Prostate gland (tissue), 2 donors: ENCODE results near the gene LDB2. TPM values are rescaled to one million over a fixed set of nuclear protein-coding genes. Genes with fewer than 3 reads are reported as not detected.

Experiments used
- DNase-seq: peaks from one replicate; pipeline ENCODE4 v3.0.0-alpha.2; 2019; ENCODE audit warnings: low spot score
- H3K27ac ChIP-seq, 2 donors: fragments of 200-600 bp; sonication (generic); 2 replicates each; pipeline ENCODE4 v1.5.1; 2017 to 2019
- H3K27me3 ChIP-seq: fragments of 200-600 bp; sonication (generic); replicated peaks from 2 replicates; pipeline ENCODE4 v1.5.1; 2019; ENCODE audit not compliant: insufficient read depth
- H3K36me3 ChIP-seq, 2 donors: fragments of 200-600 bp; sonication (generic); 1 replicate in 1 of 2; 2 replicates in 1 of 2; pipeline versions ENCODE4 v1.5.1 to v1.8.1; 2017 to 2019
- H3K4me1 ChIP-seq: fragments of 200-600 bp; sonication (generic); replicated peaks from 2 replicates; pipeline ENCODE4 v1.5.1; 2019
- H3K4me3 ChIP-seq, 2 donors: fragments of 200-600 bp; sonication (generic); 2 replicates each; pipeline ENCODE4 v1.5.1; 2017 to 2019
- H3K9me3 ChIP-seq: fragments of 200-600 bp; sonication (generic); 2 replicates; pipeline ENCODE4 v1.5.1; 2017
- CTCF ChIP-seq, 4 experiments: fragments of 200-600 bp in 2 of 4; fragments of 450-650 bp in 2 of 4; sonication (generic) in 2 of 4; IDR thresholded peaks; 1 replicate in 3 of 4; 2 replicates in 1 of 4; pipeline ENCODE4 v1.5.1; 2016 to 2019; ENCODE audit warnings: antibody characterized with exemption in 4 of 4, mild to moderate bottlenecking in 2 of 4, moderate library complexity in 2 of 4
- POLR2A ChIP-seq: fragments of 450-650 bp; IDR thresholded peaks from one replicate; pipeline ENCODE4 v1.6.1; 2016; ENCODE audit warnings: antibody characterized with exemption, mild to moderate bottlenecking
- POLR2AphosphoS5 ChIP-seq: sonication (generic); formaldehyde crosslinking; IDR thresholded peaks from one replicate; pipeline ENCODE4 v1.6.1; 2017; ENCODE audit warnings: antibody characterized with exemption
- WGBS: methylation state at CpG from one replicate; pipeline ENCODE4 v1.1.5; 2018; 5-methylcytosine and 5-hydroxymethylcytosine counted together
- intact Hi-C: fragments of 100-400 bp; cut with DNase I; formaldehyde crosslinking; loops from one replicate; pipeline ENCODE4 v1.14.2; 2022
- total RNA-seq, 2 donors: library from RNA; depleted of rRNA; stranded (reverse); fragments of >200 nt; gene quantifications; one replicate each; pipeline ENCODE4 v1.1.0, GENCODE V29; 2016

LDB2 gene
- total RNA-seq, 2 donors from 2014 or later = 6.0 to 37.7 TPM

- H3K36me3 ChIP-seq = no peaks in the 10 kb centered on the region
- no peak for DNase-seq
- H3K27ac ChIP-seq = no peak overlapping the region
- WGBS = 81% methylated on average over 8 of the region's 8 CpGs
- intact Hi-C loops = loop anchor here (10.0 kb wide), 1 partner anchor 534 kb away; no protein-coding TSS in a partner anchor
- TF ChIP-seq POLR2A (no peak), CTCF (IDR thresholded peaks at IDR 0.05) (no peak), POLR2AphosphoS5 (no peak)
- no peaks in the 10 kb centered on the region for H3K27me3 ChIP-seq
- H3K4me3 ChIP-seq = no peak overlapping the region
- H3K9me3 ChIP-seq = no peaks in the 10 kb centered on the region
- H3K4me1 ChIP-seq = no peaks in the 10 kb centered on the region
These were observed 107.9 kb downstream of the LDB2 start for GRCh38 chr4:16790508-16790907.

GRCh38 chr4:16788868-16789267, 109.6 kb downstream of the LDB2 start:
- no peaks in the 10 kb centered on the region for H3K27me3 ChIP-seq
- no peaks in the 10 kb centered on the region for H3K9me3 ChIP-seq
- H3K4me1 ChIP-seq = no peaks in the 10 kb centered on the region
- no peak for DNase-seq
- 51% methylated on average over 3 of the region's 3 CpGs for WGBS
- intact Hi-C loops = no loop called here
- H3K36me3 ChIP-seq = no peaks in the 10 kb centered on the region
- TF ChIP-seq CTCF (IDR thresholded peaks at IDR 0.05) (no peak), POLR2AphosphoS5 (no peak)
- H3K27ac ChIP-seq = no peak overlapping the region
- H3K4me3 ChIP-seq = no peak overlapping the region

GRCh38 chr4:16785793-16786527, 112.5 kb downstream of the LDB2 start:
- H3K9me3 ChIP-seq = no peaks in the 10 kb centered on the region
- TF ChIP-seq CTCF (IDR thresholded peaks at IDR 0.05) (no peak), POLR2AphosphoS5 (no peak), POLR2A (no peak)
- no peaks in the 10 kb centered on the region for H3K27me3 ChIP-seq
- 66% methylated on average over 6 of the region's 6 CpGs for WGBS
- H3K27ac ChIP-seq = no peak overlapping the region
- no peaks in the 10 kb centered on the region for H3K4me1 ChIP-seq
- intact Hi-C loops = no loop called here
- H3K4me3 ChIP-seq = no peak overlapping the region
- no peaks in the 10 kb centered on the region for H3K36me3 ChIP-seq
- no peak for DNase-seq

- TF ChIP-seq POLR2AphosphoS5 (no peak), POLR2A (no peak), CTCF (IDR thresholded peaks at IDR 0.05) (no peak)
- H3K36me3 ChIP-seq = no peaks in the 10 kb centered on the region
These were observed 115.3 kb downstream of the LDB2 start for GRCh38 chr4:16783119-16783518.

GRCh38 chr4:16779028-16779675, 119.3 kb downstream of the LDB2 start:
- Histone ChIP-seq H3K4me3 (no peak overlapping the region), H3K27ac (no peak overlapping the region), H3K27me3 (no peaks in the 10 kb centered on the region), H3K4me1 (no peaks in the 10 kb centered on the region), H3K36me3 (no peaks in the 10 kb centered on the region), H3K9me3 (no peaks in the 10 kb centered on the region)
- TF ChIP-seq POLR2A (no peak), CTCF (IDR thresholded peaks at IDR 0.05) (no peak), POLR2AphosphoS5 (no peak)
- DNase-seq = no peak
- WGBS = 70% methylated on average over 10 of the region's 10 CpGs
- intact Hi-C loops = no loop called here

More at GRCh38 chr4:16783119-16783518, 115.3 kb downstream of the LDB2 start:
- Histone ChIP-seq H3K4me1 (no peaks in the 10 kb centered on the region), H3K27me3 (no peaks in the 10 kb centered on the region), H3K4me3 (no peak overlapping the region), H3K27ac (no peak overlapping the region), H3K9me3 (no peaks in the 10 kb centered on the region)
- intact Hi-C loops = no loop called here
- WGBS = 47% methylated on average over 4 of the region's 4 CpGs
- DNase-seq = no peak
